Measurements from ENCODE around the gene DISP3.
"Not testable (repeated sequence)": the region's sequence is repeated elsewhere in the genome, so short reads cannot be mapped to it uniquely, and the experiment has no call there.

DISP3 gene

GRCh38 chr1:11576109-11576875 is 97.3 kb downstream of the DISP3 start:
- Histone ChIP-seq H2BK5ac (ENCODE audit: low read length) (no peak overlapping the region), H4K91ac (ENCODE audit: low read depth, low read length, poor library complexity) (no peak overlapping the region), H3K14ac (ENCODE audit: low read length) (no peak overlapping the region), H2AK5ac (ENCODE audit: low read depth, low read length) (no peak overlapping the region), H3K27ac (replicated peaks; ENCODE audit: low read length) (no peak overlapping the region), H2BK15ac (ENCODE audit: low read length) (no peak overlapping the region), H3K27me3 (ENCODE audit: control insufficient read depth in 3 of 3, insufficient read depth in 3 of 3, low read depth in 1 of 3, low read length in 3 of 3) (peaks cover 0 to 10% (median 0%) of the 10 kb centered on the region in 3 experiments), H3K4ac (ENCODE audit: low read length) (no peak overlapping the region), H3K4me3 (ENCODE audit: low read length in 2 of 2) (no peak overlapping the region), H3K4me2 (ENCODE audit: insufficient read depth, low read length, poor library complexity, severe bottlenecking) (no peak overlapping the region), H3K23ac (ENCODE audit: low read depth, low read length, poor library complexity) (no peak overlapping the region), H3K36me3 (replicated peaks in 1 of 2; ENCODE audit: control insufficient read depth in 2 of 2, insufficient read depth in 2 of 2, low read length in 2 of 2) (no peaks in the 10 kb centered on the region), H3K4me1 (ENCODE audit: control insufficient read depth in 2 of 2, insufficient read depth in 1 of 2, low read depth in 1 of 2, low read length in 2 of 2) (peaks cover 0 to 2% of the 10 kb centered on the region in 2 donors), H3K9ac (ENCODE audit: low read depth, low read length, poor library complexity) (no peak overlapping the region), H3K9me3 (replicated peaks in 1 of 2; ENCODE audit: control insufficient read depth in 2 of 2, insufficient read depth in 1 of 2, low read depth in 1 of 2, low read length in 2 of 2) (no peaks in the 10 kb centered on the region), H2AFZ (ENCODE audit: low read length) (no peak overlapping the region), H2BK120ac (ENCODE audit: low read depth, low read length) (no peak overlapping the region), H3K18ac (ENCODE audit: low read length) (no peak overlapping the region), H3K79me1 (ENCODE audit: low read depth, low read length) (no peaks in the 10 kb centered on the region), H4K8ac (ENCODE audit: low read depth, low read length) (no peak overlapping the region), H2BK12ac (ENCODE audit: low read length) (no peak overlapping the region)
- WGBS, 2 donors (ENCODE audit: extremely low coverage in 2 of 2, insufficient read length in 2 of 2, insufficient replicate concordance in 1 of 2), result no CpG with 5 or more reads among the region's 18 CpGs
- no peak for DNase-seq (ENCODE audit: low spot score)

- Histone ChIP-seq H2BK120ac (ENCODE audit: low read depth, low read length) (no peak overlapping the region), H2BK15ac (ENCODE audit: low read length) (no peak overlapping the region), H3K79me1 (ENCODE audit: low read depth, low read length) (no peaks in the 10 kb centered on the region), H3K4ac (ENCODE audit: low read length) (no peak overlapping the region), H4K8ac (ENCODE audit: low read depth, low read length) (no peak overlapping the region), H2BK5ac (ENCODE audit: low read length) (no peak overlapping the region), H3K27me3 (ENCODE audit: control insufficient read depth in 3 of 3, insufficient read depth in 3 of 3, low read depth in 1 of 3, low read length in 3 of 3) (peaks cover 0 to 10% (median 0%) of the 10 kb centered on the region in 3 experiments), H3K9ac (ENCODE audit: low read depth, low read length, poor library complexity) (no peak overlapping the region), H4K91ac (ENCODE audit: low read depth, low read length, poor library complexity) (no peak overlapping the region), H3K4me3 (ENCODE audit: low read length in 2 of 2) (no peak overlapping the region), H2AK5ac (ENCODE audit: low read depth, low read length) (no peak overlapping the region), H3K36me3 (replicated peaks in 1 of 2; ENCODE audit: control insufficient read depth in 2 of 2, insufficient read depth in 2 of 2, low read length in 2 of 2) (no peaks in the 10 kb centered on the region), H3K4me1 (ENCODE audit: control insufficient read depth in 2 of 2, insufficient read depth in 1 of 2, low read depth in 1 of 2, low read length in 2 of 2) (no peaks in the 10 kb centered on the region), H3K23ac (ENCODE audit: low read depth, low read length, poor library complexity) (no peak overlapping the region), H3K9me3 (replicated peaks in 1 of 2; ENCODE audit: control insufficient read depth in 2 of 2, insufficient read depth in 1 of 2, low read depth in 1 of 2, low read length in 2 of 2) (no peaks in the 10 kb centered on the region), H2AFZ (ENCODE audit: low read length) (no peak overlapping the region), H2BK12ac (ENCODE audit: low read length) (no peak overlapping the region), H3K14ac (ENCODE audit: low read length) (no peak overlapping the region), H3K4me2 (ENCODE audit: insufficient read depth, low read length, poor library complexity, severe bottlenecking) (no peak overlapping the region), H3K18ac (ENCODE audit: low read length) (no peak overlapping the region), H3K27ac (replicated peaks; ENCODE audit: low read length) (no peak overlapping the region)
- no peak for DNase-seq (ENCODE audit: low spot score)
- WGBS, 2 donors (ENCODE audit: extremely low coverage in 2 of 2, insufficient read length in 2 of 2, insufficient replicate concordance in 1 of 2), result no CpG with 5 or more reads among the region's 7 CpGs
These were observed 99.0 kb downstream of the DISP3 start for GRCh38 chr1:11578004-11578403.

DNA sequence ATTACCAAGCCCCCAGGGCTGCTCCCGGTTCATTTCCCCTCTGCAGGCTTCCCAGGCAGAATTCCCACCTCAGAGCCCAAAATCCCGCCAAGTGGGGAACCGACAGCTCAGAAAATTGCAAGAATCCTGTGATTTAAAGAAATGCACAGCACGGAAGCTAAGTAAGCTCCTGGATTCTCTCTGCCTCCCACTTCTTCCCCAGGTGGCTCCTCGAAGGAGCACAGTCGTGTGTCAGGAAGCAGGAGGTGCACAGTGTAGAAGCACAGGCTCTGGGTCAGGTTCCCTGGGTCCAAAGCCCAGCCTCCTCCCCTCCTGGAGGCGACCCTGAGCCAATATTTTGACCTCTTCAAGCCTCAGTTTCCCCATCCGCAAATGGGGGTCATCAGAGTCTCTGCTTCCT is 100.6 kb downstream of the DISP3 start:
- Histone ChIP-seq H2AK5ac (ENCODE audit: low read depth, low read length) (peak overlapping the region; percentile 48), H3K14ac (ENCODE audit: low read length) (no peak overlapping the region), H3K4ac (ENCODE audit: low read length) (no peak overlapping the region), H2BK15ac (ENCODE audit: low read length) (no peak overlapping the region), H4K8ac (ENCODE audit: low read depth, low read length) (no peak overlapping the region), H3K18ac (ENCODE audit: low read length) (no peak overlapping the region), H3K27me3 (ENCODE audit: control insufficient read depth in 3 of 3, insufficient read depth in 3 of 3, low read depth in 1 of 3, low read length in 3 of 3) (peaks cover 0 to 13% (median 0%) of the 10 kb centered on the region in 3 experiments), H2BK5ac (ENCODE audit: low read length) (peak overlapping the region; percentile 60), H3K9me3 (replicated peaks in 1 of 2; ENCODE audit: control insufficient read depth in 2 of 2, insufficient read depth in 1 of 2, low read depth in 1 of 2, low read length in 2 of 2) (no peaks in the 10 kb centered on the region), H3K27ac (replicated peaks; ENCODE audit: low read length) (no peak overlapping the region), H2BK120ac (ENCODE audit: low read depth, low read length) (no peak overlapping the region), H3K79me1 (ENCODE audit: low read depth, low read length) (no peaks in the 10 kb centered on the region), H2AFZ (ENCODE audit: low read length) (no peak overlapping the region), H3K4me2 (ENCODE audit: insufficient read depth, low read length, poor library complexity, severe bottlenecking) (no peak overlapping the region), H4K91ac (ENCODE audit: low read depth, low read length, poor library complexity) (no peak overlapping the region), H3K4me1 (ENCODE audit: control insufficient read depth in 2 of 2, insufficient read depth in 1 of 2, low read depth in 1 of 2, low read length in 2 of 2) (no peaks in the 10 kb centered on the region), H3K36me3 (replicated peaks in 1 of 2; ENCODE audit: control insufficient read depth in 2 of 2, insufficient read depth in 2 of 2, low read length in 2 of 2) (no peaks in the 10 kb centered on the region), H3K9ac (ENCODE audit: low read depth, low read length, poor library complexity) (no peak overlapping the region), H2BK12ac (ENCODE audit: low read length) (no peak overlapping the region), H3K4me3 (ENCODE audit: low read length in 2 of 2) (no peak overlapping the region), H3K23ac (ENCODE audit: low read depth, low read length, poor library complexity) (no peak overlapping the region)
- no CpG with 5 or more reads among the region's 8 CpGs for WGBS, 2 donors (ENCODE audit: extremely low coverage in 2 of 2, insufficient read length in 2 of 2, insufficient replicate concordance in 1 of 2)
- no peak for DNase-seq (ENCODE audit: low spot score)

- not testable (repeated sequence) for H3K27ac ChIP-seq (replicated peaks; ENCODE audit: low read length); H4K8ac ChIP-seq (ENCODE audit: low read depth, low read length); H3K4ac ChIP-seq (ENCODE audit: low read length); H3K9ac ChIP-seq (ENCODE audit: low read depth, low read length, poor library complexity); DNase-seq (ENCODE audit: low spot score); H3K79me1 ChIP-seq (ENCODE audit: low read depth, low read length); H3K23ac ChIP-seq (ENCODE audit: low read depth, low read length, poor library complexity); H3K18ac ChIP-seq (ENCODE audit: low read length); H2BK5ac ChIP-seq (ENCODE audit: low read length); H3K14ac ChIP-seq (ENCODE audit: low read length); H3K4me3 ChIP-seq (ENCODE audit: low read length in 2 of 2); H3K4me1 ChIP-seq (ENCODE audit: control insufficient read depth in 2 of 2, insufficient read depth in 1 of 2, low read depth in 1 of 2, low read length in 2 of 2); H2BK120ac ChIP-seq (ENCODE audit: low read depth, low read length); H3K9me3 ChIP-seq (replicated peaks in 1 of 2; ENCODE audit: control insufficient read depth in 2 of 2, insufficient read depth in 1 of 2, low read depth in 1 of 2, low read length in 2 of 2); H2BK12ac ChIP-seq (ENCODE audit: low read length); H2AK5ac ChIP-seq (ENCODE audit: low read depth, low read length); H4K91ac ChIP-seq (ENCODE audit: low read depth, low read length, poor library complexity); H2AFZ ChIP-seq (ENCODE audit: low read length); H2BK15ac ChIP-seq (ENCODE audit: low read length); H3K36me3 ChIP-seq (replicated peaks in 1 of 2; ENCODE audit: control insufficient read depth in 2 of 2, insufficient read depth in 2 of 2, low read length in 2 of 2); H3K4me2 ChIP-seq (ENCODE audit: insufficient read depth, low read length, poor library complexity, severe bottlenecking)
- no CpG with 5 or more reads among the region's 10 CpGs for WGBS, 2 donors (ENCODE audit: extremely low coverage in 2 of 2, insufficient read length in 2 of 2, insufficient replicate concordance in 1 of 2)
- peaks cover 0 to 13% (median 0%) of the 10 kb centered on the region in 3 experiments for H3K27me3 ChIP-seq (ENCODE audit: control insufficient read depth in 3 of 3, insufficient read depth in 3 of 3, low read depth in 1 of 3, low read length in 3 of 3)
These were observed 101.1 kb downstream of the DISP3 start for GRCh38 chr1:11580049-11580448.
